Tibial nerve (tissue), 4 donors: ENCODE results near the gene BLID. TPM values are rescaled to one million over a fixed set of nuclear protein-coding genes. Genes with fewer than 3 reads are reported as not detected.

Experiments used
- DNase-seq, 2 donors: peaks; one replicate each; pipeline ENCODE4 v3.0.0-alpha.2; 2019; ENCODE audit warnings: low spot score in 2 of 2
- H3K27ac ChIP-seq, 4 donors: fragments of 200-600 bp; sonication (generic) in 3 of 4; one replicate each; pipeline ENCODE4 v1.5.1; 2017 to 2019; ENCODE audit warnings: mild to moderate bottlenecking in 1 of 4
- H3K27me3 ChIP-seq, 2 donors: fragments of 200-600 bp; sonication (generic) in 1 of 2; one replicate each; pipeline versions ENCODE4 v1.5.1 to v1.6.0; 2017 to 2019
- H3K36me3 ChIP-seq, 3 donors: fragments of 200-600 bp; sonication (generic); one replicate each; pipeline ENCODE4 v1.5.1; 2018 to 2019
- H3K4me1 ChIP-seq, 4 donors: fragments of 200-600 bp; sonication (generic) in 3 of 4; one replicate each; pipeline ENCODE4 v1.5.1; 2017 to 2019
- H3K4me3 ChIP-seq, 4 donors: fragments of 200-600 bp; sonication (generic) in 3 of 4; one replicate each; pipeline ENCODE4 v1.5.1; 2017 to 2019; ENCODE audit warnings: mild to moderate bottlenecking in 1 of 4, moderate library complexity in 1 of 4
- H3K9me3 ChIP-seq, 4 donors: fragments of 200-600 bp; sonication (generic) in 3 of 4; one replicate each; pipeline ENCODE4 v1.5.1; 2017 to 2019
- EP300 ChIP-seq, 2 donors: sonication (generic); formaldehyde crosslinking; IDR thresholded peaks; one replicate each; pipeline ENCODE4 v1.6.1; 2017; ENCODE audit warnings: antibody characterized with exemption in 2 of 2, mild to moderate bottlenecking in 1 of 2
- POLR2A ChIP-seq, 2 donors: fragments of 450-650 bp; IDR thresholded peaks; one replicate each; pipeline ENCODE4 v1.6.1; 2017; ENCODE audit warnings: antibody characterized with exemption in 2 of 2, mild to moderate bottlenecking in 2 of 2, moderate library complexity in 2 of 2
- WGBS, 2 donors: methylation state at CpG; one replicate each; pipeline ENCODE4 v1.1.5; 2018; 5-methylcytosine and 5-hydroxymethylcytosine counted together
- total RNA-seq, 4 donors: library from RNA; depleted of rRNA; stranded (reverse); fragments of >200 nt; gene quantifications; one replicate each; pipeline ENCODE4 v1.1.0, GENCODE V29; 2016
- TF ChIP-seq, protein P1 (sequence below), 5 experiments: fragments of 200-600 bp in 3 of 5; fragments of 450-650 bp in 2 of 5; sonication (generic) in 3 of 5; IDR thresholded peaks; one replicate each; pipeline ENCODE4 v1.5.1; 2016 to 2019; ENCODE audit warnings: antibody characterized with exemption in 5 of 5, mild to moderate bottlenecking in 3 of 5, moderate library complexity in 2 of 5

BLID gene
- total RNA-seq, 4 donors from 2014 or later: 1.7 to 7.0 (median 4.8) TPM

DNA sequence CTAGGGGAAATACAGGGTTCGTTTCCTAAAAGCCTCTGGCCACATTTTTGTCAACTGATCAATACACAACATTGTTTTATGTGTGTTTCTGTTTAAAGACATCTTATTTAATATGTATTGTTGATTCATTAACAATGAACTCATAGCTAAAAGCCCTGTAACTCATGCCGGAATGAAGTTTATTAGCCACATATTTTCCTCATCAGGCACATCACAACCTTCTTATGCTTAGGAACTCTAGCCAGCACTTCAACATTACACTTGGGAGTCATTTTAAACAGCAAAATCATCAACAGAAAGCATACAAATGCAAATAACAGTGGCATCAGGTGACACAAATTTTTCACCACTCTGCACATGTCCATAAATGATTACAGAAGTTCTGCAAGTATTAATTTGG is 15.1 kb upstream of the BLID start:
- H3K9me3 ChIP-seq: no peaks in the 10 kb centered on the region
- TF ChIP-seq POLR2A (IDR thresholded peaks at IDR 0.05): no peak
- TF ChIP-seq, protein P1, sequence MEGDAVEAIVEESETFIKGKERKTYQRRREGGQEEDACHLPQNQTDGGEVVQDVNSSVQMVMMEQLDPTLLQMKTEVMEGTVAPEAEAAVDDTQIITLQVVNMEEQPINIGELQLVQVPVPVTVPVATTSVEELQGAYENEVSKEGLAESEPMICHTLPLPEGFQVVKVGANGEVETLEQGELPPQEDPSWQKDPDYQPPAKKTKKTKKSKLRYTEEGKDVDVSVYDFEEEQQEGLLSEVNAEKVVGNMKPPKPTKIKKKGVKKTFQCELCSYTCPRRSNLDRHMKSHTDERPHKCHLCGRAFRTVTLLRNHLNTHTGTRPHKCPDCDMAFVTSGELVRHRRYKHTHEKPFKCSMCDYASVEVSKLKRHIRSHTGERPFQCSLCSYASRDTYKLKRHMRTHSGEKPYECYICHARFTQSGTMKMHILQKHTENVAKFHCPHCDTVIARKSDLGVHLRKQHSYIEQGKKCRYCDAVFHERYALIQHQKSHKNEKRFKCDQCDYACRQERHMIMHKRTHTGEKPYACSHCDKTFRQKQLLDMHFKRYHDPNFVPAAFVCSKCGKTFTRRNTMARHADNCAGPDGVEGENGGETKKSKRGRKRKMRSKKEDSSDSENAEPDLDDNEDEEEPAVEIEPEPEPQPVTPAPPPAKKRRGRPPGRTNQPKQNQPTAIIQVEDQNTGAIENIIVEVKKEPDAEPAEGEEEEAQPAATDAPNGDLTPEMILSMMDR (IDR thresholded peaks at IDR 0.05): no peak
- no peak for TF ChIP-seq EP300 (IDR thresholded peaks at IDR 0.05)
- no peak for DNase-seq
- no peaks in the 10 kb centered on the region for H3K36me3 ChIP-seq
- no peak overlapping the region for H3K4me3 ChIP-seq
- H3K27ac ChIP-seq: no peak overlapping the region
- H3K4me1 ChIP-seq: peaks cover 0 to 10% (median 2%) of the 10 kb centered on the region in 4 donors
- 25 to 35% methylated on average over 2 of the region's 2 CpGs for WGBS, 2 donors
- no peaks in the 10 kb centered on the region for H3K27me3 ChIP-seq

DNA sequence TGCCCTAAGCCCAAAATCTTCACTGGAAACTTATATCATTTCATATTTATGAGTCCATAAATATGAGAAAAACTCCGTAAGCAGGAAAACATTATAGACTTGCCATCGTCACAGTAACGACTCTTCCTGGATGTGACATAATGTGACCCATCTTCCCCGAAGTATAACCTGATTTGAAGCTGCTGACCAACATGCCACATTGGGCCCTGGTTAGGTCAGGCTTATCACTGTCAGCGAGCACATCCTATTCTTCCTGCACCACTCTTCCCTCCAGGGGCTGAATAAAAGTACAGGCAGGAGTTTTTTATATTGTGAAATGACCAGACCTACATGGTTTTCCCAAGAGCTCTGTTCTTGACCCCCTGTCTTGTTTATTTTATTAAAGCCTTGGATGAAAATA is 12.1 kb upstream of the BLID start:
- WGBS, 2 donors: 90 to 91% methylated on average over 5 of the region's 5 CpGs
- H3K36me3 ChIP-seq: no peaks in the 10 kb centered on the region

DNA sequence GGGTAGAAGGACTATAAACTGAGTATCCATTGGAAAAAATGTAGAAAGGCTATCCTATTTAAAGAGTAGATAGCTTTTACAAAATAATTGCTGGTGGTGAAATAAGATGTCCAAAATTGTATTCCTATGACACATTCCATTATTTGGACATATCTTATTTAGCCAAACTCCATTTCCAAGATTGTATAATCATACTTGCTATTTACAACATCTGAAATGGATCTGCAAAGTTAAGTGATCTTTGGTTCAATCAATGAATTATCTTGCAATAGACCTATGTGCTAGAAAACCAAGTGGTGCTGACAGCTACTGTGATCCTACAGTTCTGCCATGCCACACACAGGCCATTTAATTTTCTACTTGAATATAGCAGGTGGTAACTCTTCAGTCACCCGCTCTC is 11.0 kb upstream of the BLID start:
- Histone ChIP-seq H3K9me3 (no peaks in the 10 kb centered on the region), H3K4me1 (peaks cover 0 to 14% (median 2%) of the 10 kb centered on the region in 4 donors), H3K36me3 (no peaks in the 10 kb centered on the region), H3K27me3 (no peaks in the 10 kb centered on the region), H3K4me3 (no peak overlapping the region), H3K27ac (no peak overlapping the region)
- TF ChIP-seq, protein P1 (IDR thresholded peaks at IDR 0.05): no peak
- TF ChIP-seq EP300 (IDR thresholded peaks at IDR 0.05): no peak
- TF ChIP-seq POLR2A (IDR thresholded peaks at IDR 0.05): no peak
- WGBS, 2 donors: 100% methylated on average over 1 of the region's 1 CpG
- DNase-seq: no peak

More for the DNA sequence above, 12.1 kb upstream of the BLID start:
- Histone ChIP-seq H3K4me1 (peaks cover 0 to 14% (median 2%) of the 10 kb centered on the region in 4 donors), H3K4me3 (no peak overlapping the region), H3K9me3 (no peaks in the 10 kb centered on the region), H3K27ac (no peak overlapping the region), H3K27me3 (no peaks in the 10 kb centered on the region)
- TF ChIP-seq POLR2A (IDR thresholded peaks at IDR 0.05): no peak
- TF ChIP-seq, protein P1 (IDR thresholded peaks at IDR 0.05): no peak
- no peak for TF ChIP-seq EP300 (IDR thresholded peaks at IDR 0.05)
- DNase-seq: no peak

DNA sequence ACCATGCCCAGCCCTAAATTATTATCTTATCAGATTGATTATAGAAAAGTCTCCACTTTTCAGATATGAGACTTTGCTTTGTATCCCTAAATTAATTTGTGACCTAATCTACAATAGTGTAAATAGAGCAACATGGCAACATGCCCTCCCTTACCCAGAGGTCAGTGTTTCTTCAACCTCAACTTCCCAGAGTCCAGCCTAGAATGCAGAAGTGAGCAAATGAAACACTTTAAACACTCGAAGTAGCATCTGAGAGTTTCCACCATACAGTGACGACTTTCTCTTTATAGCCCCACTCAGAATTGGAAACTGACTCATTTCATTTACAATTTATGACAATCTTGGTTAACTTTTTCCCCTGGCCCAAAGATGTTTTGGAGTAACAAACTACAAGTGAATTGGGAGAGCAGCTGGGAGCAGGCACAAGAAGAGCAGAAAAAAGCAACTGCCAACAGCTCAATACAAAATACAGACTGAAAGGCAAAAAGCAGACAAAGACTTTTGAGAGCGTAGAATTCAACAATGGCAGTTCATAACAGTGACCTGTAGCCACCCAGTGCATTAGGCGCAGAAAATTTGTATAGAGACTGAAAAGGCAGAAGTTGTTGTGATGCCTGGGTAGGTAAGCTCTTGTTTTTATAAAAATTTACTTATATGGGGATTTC is 10.1 kb upstream of the BLID start:
- Histone ChIP-seq H3K9me3 (no peaks in the 10 kb centered on the region), H3K27me3 (no peaks in the 10 kb centered on the region), H3K27ac (peak overlapping the region in 1 of 4 donors; percentile 49), H3K4me1 (peaks cover 0 to 14% (median 2%) of the 10 kb centered on the region in 4 donors), H3K36me3 (no peaks in the 10 kb centered on the region), H3K4me3 (no peak overlapping the region)
- no peak for DNase-seq
- WGBS, 2 donors: 52 to 53% methylated on average over 4 of the region's 4 CpGs
- TF ChIP-seq POLR2A (IDR thresholded peaks at IDR 0.05) (no peak), EP300 (IDR thresholded peaks at IDR 0.05) (no peak)
- TF ChIP-seq, protein P1 (IDR thresholded peaks at IDR 0.05): no peak

DNA sequence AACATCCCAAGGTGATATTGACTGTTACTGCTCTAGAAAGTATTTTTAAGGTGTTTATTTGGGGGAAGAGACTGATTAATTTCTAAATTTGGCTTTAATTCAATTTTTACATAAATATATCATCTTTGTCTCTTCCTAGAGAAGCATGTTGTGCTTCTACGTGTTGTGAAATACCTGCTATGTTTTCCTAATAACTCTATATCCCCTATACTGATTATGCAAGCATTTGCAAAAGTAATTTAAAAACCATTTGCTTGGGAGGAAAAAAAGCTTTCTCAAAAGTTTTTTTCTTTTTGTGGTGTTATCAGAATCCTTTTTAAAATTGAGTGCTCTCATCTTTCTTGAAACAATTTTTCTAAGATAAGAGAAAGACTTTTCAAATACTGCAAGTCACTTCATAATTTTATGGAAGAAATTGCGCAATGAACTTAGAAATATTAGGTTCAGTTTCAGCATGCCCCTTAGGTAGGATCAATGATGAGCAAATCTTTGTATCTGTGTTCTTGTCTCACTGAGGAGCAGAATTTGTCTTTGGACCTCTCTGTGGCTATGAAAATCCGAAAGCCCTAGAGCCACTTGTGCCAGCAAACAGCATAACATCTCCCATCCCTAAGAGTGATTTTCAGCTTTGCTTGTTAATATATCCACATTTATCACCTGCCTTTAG is 7.4 kb upstream of the BLID start:
- TF ChIP-seq EP300 (IDR thresholded peaks at IDR 0.05) (no peak), POLR2A (IDR thresholded peaks at IDR 0.05) (no peak)
- TF ChIP-seq, protein P1 (IDR thresholded peaks at IDR 0.05): no peak
- 89 to 97% methylated on average over 3 of the region's 3 CpGs for WGBS, 2 donors
- H3K27ac ChIP-seq: no peak overlapping the region

More for the DNA sequence above, 7.4 kb upstream of the BLID start:
- H3K36me3 ChIP-seq: no peaks in the 10 kb centered on the region
- H3K4me3 ChIP-seq: no peak overlapping the region
- no peaks in the 10 kb centered on the region for H3K27me3 ChIP-seq
- DNase-seq: no peak
- H3K9me3 ChIP-seq: no peaks in the 10 kb centered on the region
- peaks cover 0 to 11% (median under 1%) of the 10 kb centered on the region in 4 donors for H3K4me1 ChIP-seq
